DMS114 treated with DMSO at 0.1 percent for 48 hours (cell line): ENCODE results near the gene DHX16.
"Not testable (repeated sequence)": the region's sequence is repeated elsewhere in the genome, so short reads cannot be mapped to it uniquely, and the experiment has no call there.

Experiments used
- DNase-seq: peaks from one replicate; lab custom pipeline; 2025; ENCODE audit not compliant: unreplicated experiment; lab: John Stamatoyannopoulos, UW

Gene DHX16

DNA sequence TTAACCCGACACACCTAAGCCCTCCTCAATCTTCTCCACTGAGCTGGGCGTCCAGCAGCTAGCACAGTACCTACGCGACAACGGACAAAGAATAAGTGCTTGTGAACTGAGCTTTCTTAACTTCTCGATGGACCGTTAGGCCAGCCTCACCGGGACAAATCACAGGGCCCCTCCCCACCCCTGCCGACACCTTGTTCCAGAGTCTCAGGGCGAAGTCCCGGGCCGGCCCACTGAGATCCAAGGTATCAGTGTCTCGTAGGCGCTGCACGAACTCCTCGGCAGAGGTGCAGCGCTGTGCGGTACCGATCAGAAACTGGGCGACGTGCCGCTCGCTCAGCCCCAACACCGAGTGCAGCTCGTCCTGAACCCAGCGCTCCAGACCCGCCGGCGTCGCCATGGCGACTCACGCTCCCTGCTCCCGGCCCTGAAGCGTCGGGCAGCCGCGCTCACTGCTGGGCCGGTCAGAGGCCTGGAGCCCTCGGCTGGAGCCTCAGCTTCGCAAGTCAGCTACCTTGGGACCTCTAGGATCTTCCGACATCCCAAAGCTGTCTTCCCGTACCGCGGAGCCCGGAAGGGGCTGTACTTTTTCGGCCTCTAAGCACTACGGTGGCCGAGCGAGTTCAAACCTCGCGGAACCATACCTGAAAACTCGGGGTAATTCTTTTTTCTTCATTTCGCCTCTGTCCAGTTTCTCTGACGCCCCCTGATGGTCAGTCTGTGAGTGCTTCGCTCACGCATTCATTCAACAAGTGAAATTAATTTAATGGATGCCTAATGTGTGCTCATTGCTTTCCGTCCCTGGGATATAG, at the start of gene DHX16:
Gene DHX16, minus strand, starts transcription at position 562 of the 809 bp plus-strand sequence. Its CDS starts 165 bp downstream, at position 397.
- peak; percentile 97 for DNase-seq

DNA sequence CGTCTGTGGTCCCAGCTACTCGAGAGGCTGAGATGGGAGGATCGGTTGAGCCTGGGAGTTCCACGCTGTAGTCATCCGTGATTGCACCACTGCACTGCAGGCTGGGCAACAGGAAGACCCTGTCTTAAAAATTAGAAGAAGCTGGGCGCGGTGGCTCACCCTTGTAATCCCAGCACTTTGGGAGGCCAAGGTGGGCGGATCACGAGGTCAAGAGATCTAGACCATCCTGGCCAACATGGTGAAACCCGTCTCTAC, 49.1 kb upstream of the DHX16 start:
- DNase-seq: not testable (repeated sequence)

DNA sequence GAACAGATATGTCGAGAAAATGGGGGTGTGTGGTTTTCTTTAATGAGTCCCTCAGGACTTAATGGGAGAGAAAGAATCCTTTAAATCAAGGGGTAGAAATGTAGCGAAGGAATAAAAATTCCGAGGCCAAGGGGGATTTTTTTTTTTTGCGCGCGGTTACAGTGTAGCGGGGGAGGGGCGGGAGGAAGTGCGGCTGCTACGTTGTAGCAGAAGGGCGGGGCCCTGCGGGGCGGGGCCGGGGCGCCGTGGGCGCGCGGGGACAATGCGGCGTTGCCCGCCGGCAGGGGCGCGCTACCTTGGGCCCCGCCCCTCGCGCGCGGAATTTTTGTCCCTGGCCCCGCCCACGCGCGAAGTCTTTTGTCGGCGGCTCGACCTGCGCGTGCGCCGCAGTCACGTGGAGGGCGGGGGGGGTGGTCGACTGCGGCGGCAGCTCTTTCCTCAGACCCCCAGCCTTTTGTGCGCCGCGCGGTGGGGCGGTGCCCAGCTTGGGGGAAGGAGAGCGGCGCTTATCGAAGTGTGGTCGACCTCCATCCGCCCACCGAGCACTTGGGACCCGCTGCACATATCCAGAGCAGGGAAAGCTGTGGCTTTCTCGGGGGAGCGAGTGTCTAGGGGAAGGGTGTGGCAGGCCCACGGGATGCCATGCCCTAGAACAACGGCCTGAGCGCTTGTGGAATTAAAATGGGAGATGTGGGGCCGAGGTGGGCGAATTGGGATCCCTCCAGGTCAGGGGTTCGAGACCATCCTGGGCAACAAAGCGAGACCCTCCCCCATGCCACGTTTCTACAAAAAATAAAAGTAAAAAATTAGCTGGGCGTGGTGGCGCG, 48.6 kb upstream of the DHX16 start:
- DNase-seq: peak; percentile 90

GRCh38 chr6:30720738-30721197, 48.0 kb upstream of the DHX16 start:
- peak; percentile 43 for DNase-seq

- DNase-seq: peak; percentile 99
These were observed 47.3 kb upstream of the DHX16 start, which contains the start of gene TUBB for GRCh38 chr6:30719791-30720737. TSS of gene TUBB (plus strand) at chr6:30720352. CDS start at chr6:30720507, 155 bp downstream.

- DNase-seq: peak; percentile 60
These were observed 46.5 kb upstream of the DHX16 start for GRCh38 chr6:30719356-30719755.

- not testable (repeated sequence) for DNase-seq
These were observed 45.3 kb upstream of the DHX16 start for GRCh38 chr6:30717845-30718720.

- DNase-seq: peak; percentile 100
These were observed 44.5 kb upstream of the DHX16 start, which contains the start of gene MDC1 for GRCh38 chr6:30717129-30717844. TSS of gene MDC1 (minus strand) at chr6:30717281. CDS start at chr6:30715175, 2,106 bp downstream.

GRCh38 chr6:30716879-30717128, 44.0 kb upstream of the DHX16 start:
- no peak for DNase-seq

DNA sequence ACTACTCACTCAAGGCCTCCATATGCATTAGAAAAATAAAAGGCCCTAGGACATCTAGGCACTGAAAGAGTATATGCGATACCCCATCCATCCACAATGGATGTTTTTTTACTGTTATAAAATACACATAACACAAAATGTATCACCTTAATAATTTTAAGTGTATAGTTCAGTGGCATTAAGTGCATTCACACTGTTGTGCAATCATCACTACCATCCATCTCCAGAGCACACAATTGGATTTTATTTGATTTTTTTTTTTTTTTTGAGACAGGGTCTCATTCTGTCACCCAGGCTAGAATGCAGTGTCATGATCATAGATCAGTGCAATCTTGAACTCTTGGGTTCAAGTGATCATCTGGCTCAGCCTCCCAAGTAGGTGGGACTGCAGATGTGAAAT, 41.5 kb upstream of the DHX16 start:
- no peak for DNase-seq

GRCh38 chr6:30712441-30712945, 39.7 kb upstream of the DHX16 start:
- DNase-seq: no peak

DNA sequence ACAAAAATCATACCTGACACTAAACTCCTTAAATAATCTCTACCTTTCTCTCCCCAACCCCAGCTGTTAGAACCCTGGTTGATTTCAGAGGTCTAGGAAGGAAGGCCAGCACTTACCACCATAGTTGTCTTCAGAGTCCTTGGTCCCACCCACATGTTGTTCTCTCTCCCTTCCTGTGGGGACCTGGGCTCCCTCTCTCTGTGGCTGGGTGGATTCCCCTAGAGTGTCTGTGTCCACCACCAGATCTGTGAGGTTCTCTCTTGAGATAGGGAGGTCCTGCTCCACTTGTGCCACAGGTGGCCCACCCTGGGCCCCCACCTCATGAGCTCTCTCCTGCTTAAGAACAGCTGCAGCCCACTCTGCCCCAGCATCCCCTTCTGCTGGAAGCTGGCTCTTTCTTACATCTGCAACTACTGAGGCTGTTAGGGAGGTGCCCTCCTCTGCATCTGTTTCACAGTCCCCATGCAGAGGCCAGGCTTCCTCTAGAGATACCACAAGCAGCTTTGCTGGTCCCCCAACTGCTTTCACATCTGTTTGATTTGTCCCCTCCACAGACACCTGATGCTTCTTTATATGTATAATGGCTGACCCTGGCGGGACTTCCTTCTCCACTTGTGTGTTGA, 39.1 kb upstream of the DHX16 start:
- no peak for DNase-seq

- no peak for DNase-seq
These were observed 36.5 kb upstream of the DHX16 start for GRCh38 chr6:30709101-30709868.

DNA sequence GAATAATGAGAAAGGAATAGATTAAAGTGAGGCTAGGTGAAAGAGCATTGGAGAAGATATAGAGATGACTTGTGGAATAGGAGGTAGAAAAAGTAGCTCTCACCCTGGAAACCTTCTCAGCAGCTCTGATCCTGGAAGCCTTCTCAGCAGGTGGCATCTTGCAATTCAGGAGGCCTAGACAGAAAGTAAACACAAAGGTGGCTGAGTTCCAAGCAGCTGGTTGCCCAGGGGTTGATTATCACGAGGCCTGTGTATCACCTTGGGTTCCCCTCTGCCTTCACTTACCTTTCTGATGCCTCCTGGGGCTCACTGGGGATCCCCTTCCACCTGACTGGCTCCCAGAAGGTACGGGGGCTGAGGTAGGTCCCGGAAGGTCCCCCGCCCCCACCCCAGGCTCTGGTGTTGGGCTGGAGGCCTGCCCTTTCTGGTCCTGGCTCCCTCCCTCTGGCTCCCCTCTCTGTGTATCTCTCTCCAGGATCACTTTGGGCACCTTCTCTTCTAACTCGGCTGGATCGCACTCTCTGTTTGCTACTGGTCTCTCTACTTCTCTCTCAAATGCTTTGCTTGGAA, 34.6 kb upstream of the DHX16 start:
- DNase-seq: no peak

DNA sequence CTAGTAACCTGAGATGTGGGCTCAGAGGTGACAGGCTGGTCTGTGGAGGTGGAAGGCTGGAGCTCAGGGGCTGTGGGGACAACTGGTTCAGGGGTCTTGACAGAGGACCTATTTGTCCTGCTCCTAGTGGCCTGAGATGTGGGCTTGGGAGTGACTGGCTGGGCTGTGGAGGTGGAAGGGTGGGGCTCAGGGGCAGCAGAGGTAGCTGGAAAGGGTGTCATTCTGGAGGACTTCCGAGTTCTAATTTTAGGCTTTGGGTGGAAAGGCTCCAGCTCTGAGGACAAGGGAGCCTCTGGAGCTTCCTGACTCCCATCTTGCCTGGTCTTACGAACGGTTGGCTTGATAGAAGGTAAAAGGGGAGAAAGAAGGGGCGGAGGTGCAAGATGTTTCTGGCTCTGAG, 32.8 kb upstream of the DHX16 start:
- no peak for DNase-seq

DNA sequence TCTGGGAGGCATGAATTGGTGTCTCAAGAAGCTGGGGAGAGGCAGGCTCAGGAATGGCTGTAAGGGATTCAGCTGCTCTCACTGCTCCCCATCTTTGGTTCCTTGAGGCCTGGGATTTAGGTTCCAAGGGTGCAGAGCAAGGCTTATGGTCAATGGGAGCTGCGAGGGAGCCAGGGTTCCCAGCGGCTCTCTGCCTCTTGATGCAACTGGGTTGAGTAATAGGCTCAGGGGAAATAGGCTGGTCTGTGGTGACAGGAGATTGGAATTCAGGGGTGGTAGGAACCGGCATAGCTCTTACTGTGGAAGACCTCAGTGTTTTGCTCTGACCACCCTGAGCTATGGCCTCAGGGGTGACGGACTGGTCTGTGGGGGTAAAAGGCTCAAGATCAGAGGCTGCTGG, 31.0 kb upstream of the DHX16 start:
- DNase-seq: no peak

GRCh38 chr6:30703011-30703410, 30.2 kb upstream of the DHX16 start:
- no peak for DNase-seq

- no peak for DNase-seq
These were observed 27.5 kb upstream of the DHX16 start for GRCh38 chr6:30700340-30700739.
